Progenitor cell of endocrine pancreas (in vitro differentiated cells): ENCODE measurements around the gene GADL1. TPM values are rescaled to one million over a fixed set of nuclear protein-coding genes. Genes with fewer than 3 reads are reported as not detected.

ENCODE experiments used
- DNase-seq: peaks from one replicate; pipeline ENCODE4 v3.0.0; 2021; ENCODE audit warnings: low spot score; ENCODE audit not compliant: unreplicated experiment
- H3K27ac Mint-ChIP-seq: 2 replicates; pipeline ENCODE4 v1.8.0; 2021; ENCODE audit warnings: mild to moderate bottlenecking, moderate library complexity, mixed read lengths
- H3K27me3 Mint-ChIP-seq: 2 replicates; pipeline ENCODE4 v1.8.0; 2021; ENCODE audit warnings: mixed read lengths
- H3K36me3 Mint-ChIP-seq: 2 replicates; pipeline ENCODE4 v1.8.0; 2022; ENCODE audit warnings: mixed read lengths; ENCODE audit not compliant: insufficient read depth
- H3K4me1 Mint-ChIP-seq: 2 replicates; pipeline ENCODE4 v1.8.0; 2021; ENCODE audit warnings: low read depth, mixed read lengths
- H3K4me3 Mint-ChIP-seq: 2 replicates; pipeline ENCODE4 v1.8.0; 2021; ENCODE audit warnings: low read depth, mild to moderate bottlenecking, moderate library complexity, mixed read lengths
- H3K9me3 Mint-ChIP-seq: 2 replicates; pipeline ENCODE4 v1.8.0; 2021; ENCODE audit warnings: low read depth, mixed read lengths
- total RNA-seq: library from RNA; stranded (reverse); gene quantifications from 2 replicates; pipeline ENCODE4 v1.2.1, GENCODE V29; 2021
- TF ChIP-seq, protein P1 (sequence below): fragments of 200-600 bp; sonication (generic); IDR thresholded peaks from one replicate; pipeline ENCODE4 v1.5.0; 2021; ENCODE audit warnings: antibody characterized with exemption, mild to moderate bottlenecking; ENCODE audit not compliant: unreplicated experiment

The GADL1 gene
- total RNA-seq, 1 donor from 2014 or later: 1.9 TPM

DNA sequence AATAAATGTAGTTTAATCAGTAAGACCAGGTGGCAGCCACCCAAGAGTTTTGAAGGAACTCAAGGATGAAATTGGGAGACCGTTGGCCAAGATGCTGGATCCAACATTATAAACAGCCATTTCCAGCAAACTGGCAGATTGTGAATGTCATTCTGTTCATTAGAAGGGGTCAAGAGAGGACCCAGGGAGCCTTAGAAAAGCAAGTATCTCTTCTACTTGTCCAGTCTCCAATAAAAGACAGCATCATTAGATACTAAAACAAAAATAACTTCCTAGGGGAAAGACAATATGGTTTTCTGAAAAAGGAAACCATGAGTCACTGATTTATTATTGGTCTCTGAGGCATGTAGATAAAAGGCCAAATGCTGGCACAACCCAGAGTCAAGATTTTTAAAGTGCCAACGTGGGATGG lies 67.9 kb downstream of the GADL1 start:
- peaks cover 3% of the 10 kb centered on the region for H3K9me3 Mint-ChIP-seq
- TF ChIP-seq, protein P1, sequence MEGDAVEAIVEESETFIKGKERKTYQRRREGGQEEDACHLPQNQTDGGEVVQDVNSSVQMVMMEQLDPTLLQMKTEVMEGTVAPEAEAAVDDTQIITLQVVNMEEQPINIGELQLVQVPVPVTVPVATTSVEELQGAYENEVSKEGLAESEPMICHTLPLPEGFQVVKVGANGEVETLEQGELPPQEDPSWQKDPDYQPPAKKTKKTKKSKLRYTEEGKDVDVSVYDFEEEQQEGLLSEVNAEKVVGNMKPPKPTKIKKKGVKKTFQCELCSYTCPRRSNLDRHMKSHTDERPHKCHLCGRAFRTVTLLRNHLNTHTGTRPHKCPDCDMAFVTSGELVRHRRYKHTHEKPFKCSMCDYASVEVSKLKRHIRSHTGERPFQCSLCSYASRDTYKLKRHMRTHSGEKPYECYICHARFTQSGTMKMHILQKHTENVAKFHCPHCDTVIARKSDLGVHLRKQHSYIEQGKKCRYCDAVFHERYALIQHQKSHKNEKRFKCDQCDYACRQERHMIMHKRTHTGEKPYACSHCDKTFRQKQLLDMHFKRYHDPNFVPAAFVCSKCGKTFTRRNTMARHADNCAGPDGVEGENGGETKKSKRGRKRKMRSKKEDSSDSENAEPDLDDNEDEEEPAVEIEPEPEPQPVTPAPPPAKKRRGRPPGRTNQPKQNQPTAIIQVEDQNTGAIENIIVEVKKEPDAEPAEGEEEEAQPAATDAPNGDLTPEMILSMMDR: no peak

DNA sequence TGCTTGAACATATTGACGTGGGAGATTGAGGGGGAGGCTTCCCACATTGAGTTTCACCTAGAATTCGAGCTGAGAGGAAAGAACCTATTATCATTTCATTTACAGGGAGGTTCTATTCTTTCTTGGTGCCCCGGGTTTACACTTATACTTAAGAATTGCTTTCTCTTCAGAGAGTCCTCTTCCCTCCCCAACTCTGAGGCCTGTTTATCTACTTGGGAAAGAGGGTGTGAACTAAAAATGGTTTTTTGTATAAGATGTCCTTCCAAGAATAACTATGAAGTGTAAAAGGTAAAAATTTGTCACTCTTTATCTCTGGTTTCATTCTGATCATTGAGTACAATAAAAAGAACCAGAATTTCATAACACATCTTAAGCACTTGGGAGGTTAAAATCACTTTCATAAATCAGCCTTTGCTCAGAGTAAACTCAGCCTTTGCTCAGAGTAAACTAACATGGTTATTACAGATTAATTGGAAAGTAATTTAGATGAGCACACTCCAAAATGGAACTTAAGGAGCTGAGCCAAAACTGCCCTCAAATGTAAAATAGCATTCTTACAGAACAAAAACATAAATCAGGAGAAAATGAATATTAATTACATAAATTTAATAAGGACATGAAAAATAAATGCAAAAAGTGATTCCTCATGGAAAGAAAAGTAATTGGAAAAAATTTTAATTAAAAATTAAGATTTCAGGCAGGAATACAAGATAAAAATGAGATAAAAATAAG lies 75.2 kb downstream of the GADL1 start:
- Mint-ChIP-seq H3K9me3 (no peaks in the 10 kb centered on the region), H3K36me3 (no peaks in the 10 kb centered on the region), H3K27me3 (peaks cover 3% of the 10 kb centered on the region), H3K4me3 (no peak overlapping the region), H3K4me1 (peaks cover 5% of the 10 kb centered on the region), H3K27ac (no peak overlapping the region)
- TF ChIP-seq, protein P1: no peak
- no peak for DNase-seq

More for the DNA sequence above, 67.9 kb downstream of the GADL1 start:
- no peak for DNase-seq
- H3K27me3 Mint-ChIP-seq: peaks cover 8% of the 10 kb centered on the region
- H3K36me3 Mint-ChIP-seq: no peaks in the 10 kb centered on the region
- H3K27ac Mint-ChIP-seq: no peak overlapping the region
- no peak overlapping the region for H3K4me3 Mint-ChIP-seq
- H3K4me1 Mint-ChIP-seq: peaks cover 17% of the 10 kb centered on the region

DNA sequence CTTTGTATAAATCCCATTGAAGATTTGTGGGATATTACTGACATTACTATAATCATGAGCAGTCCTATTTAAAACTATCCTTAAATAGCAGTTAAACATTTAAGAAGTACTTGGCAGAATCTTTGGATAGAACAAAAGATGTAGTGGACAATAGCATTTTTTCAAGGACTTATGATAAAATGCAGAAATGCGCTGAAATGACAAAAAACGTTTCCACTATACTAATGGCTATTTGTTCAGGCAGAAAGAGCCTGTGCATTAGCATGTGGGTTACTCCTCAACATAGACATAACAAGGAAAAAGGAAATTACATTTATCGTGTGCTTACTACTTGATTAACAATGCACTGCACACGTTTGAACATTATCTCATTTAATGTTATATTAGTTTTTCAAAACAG lies 80.7 kb downstream of the GADL1 start:
- Mint-ChIP-seq H3K27ac (no peak overlapping the region), H3K36me3 (no peaks in the 10 kb centered on the region), H3K4me3 (no peak overlapping the region), H3K27me3 (peaks cover 3% of the 10 kb centered on the region), H3K4me1 (no peaks in the 10 kb centered on the region), H3K9me3 (no peaks in the 10 kb centered on the region)
- TF ChIP-seq, protein P1: no peak
- DNase-seq: no peak

DNA sequence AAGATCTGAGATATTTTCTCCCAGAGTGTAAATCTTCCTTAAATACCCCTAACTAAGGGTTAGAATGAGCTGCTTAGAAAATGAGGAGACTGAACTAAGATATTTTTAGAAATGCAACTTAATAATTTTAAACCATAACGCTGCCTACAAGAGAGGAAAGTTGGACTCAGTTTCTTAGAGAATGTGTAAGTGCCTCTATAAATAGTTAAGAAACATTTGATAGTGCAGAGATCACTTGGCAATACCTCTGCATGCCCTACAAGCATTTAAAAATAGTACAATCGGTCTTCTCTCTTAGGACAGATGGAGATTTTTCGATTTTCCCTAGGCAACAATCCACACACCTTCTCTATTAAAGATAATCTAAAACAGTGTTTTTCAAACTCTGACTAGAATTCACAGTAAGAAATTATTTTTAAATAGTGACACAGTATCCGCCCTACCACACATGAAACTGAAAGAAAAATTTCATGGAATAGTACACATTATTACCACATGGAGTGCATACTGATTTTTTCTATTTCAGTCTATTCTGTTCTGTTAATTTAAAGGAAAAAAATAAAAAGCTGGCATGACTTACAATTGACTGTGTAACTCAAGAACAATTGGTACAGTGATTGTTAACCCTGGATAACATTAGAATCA lies 83.2 kb downstream of the GADL1 start:
- Mint-ChIP-seq H3K4me3 (no peak overlapping the region), H3K36me3 (no peaks in the 10 kb centered on the region), H3K27ac (no peak overlapping the region), H3K4me1 (no peaks in the 10 kb centered on the region), H3K9me3 (no peaks in the 10 kb centered on the region), H3K27me3 (peaks cover 6% of the 10 kb centered on the region)
- DNase-seq: no peak
- TF ChIP-seq, protein P1: no peak

GRCh38 chr3:30810625-30811024 lies 83.8 kb downstream of the GADL1 start:
- Mint-ChIP-seq H3K36me3 (no peaks in the 10 kb centered on the region), H3K9me3 (no peaks in the 10 kb centered on the region), H3K4me3 (no peak overlapping the region), H3K27me3 (peaks cover 6% of the 10 kb centered on the region), H3K4me1 (no peaks in the 10 kb centered on the region), H3K27ac (no peak overlapping the region)
- TF ChIP-seq, protein P1: no peak
- DNase-seq: no peak
